Parathyroid adenoma (tissue), 2 donors: ENCODE data around the gene PRTN3.
"Not testable (repeated sequence)": the region's sequence is repeated elsewhere in the genome, so short reads cannot be mapped to it uniquely, and the experiment has no call there.

Source experiments
- H2AFZ ChIP-seq: fragments of 300-600 bp; sonication (generic); one replicate; pipeline ENCODE4 v1.7.0; 2017; ENCODE audit warnings: antibody characterized with exemption, mild to moderate bottlenecking
- H3K27ac ChIP-seq: fragments of 300-600 bp; sonication (generic); one replicate; pipeline ENCODE4 v1.7.0; 2017
- H3K27me3 ChIP-seq: fragments of 300-600 bp; sonication (generic); one replicate; pipeline ENCODE4 v1.7.0; 2017; ENCODE audit warnings: low read length; ENCODE audit not compliant: control insufficient read depth, insufficient read depth
- H3K36me3 ChIP-seq: fragments of 300-600 bp; sonication (generic); one replicate; pipeline ENCODE4 v1.7.0; 2017; ENCODE audit warnings: low read length; ENCODE audit not compliant: control insufficient read depth, insufficient read depth
- H3K4me1 ChIP-seq: fragments of 300-600 bp; sonication (generic); one replicate; pipeline ENCODE4 v1.7.0; 2017; ENCODE audit warnings: control low read depth
- H3K4me2 ChIP-seq: fragments of 300-600 bp; sonication (generic); one replicate; pipeline ENCODE4 v1.7.0; 2017; ENCODE audit warnings: low read length
- H3K4me3 ChIP-seq: fragments of 300-600 bp; sonication (generic); one replicate; pipeline ENCODE4 v1.7.0; 2017; ENCODE audit warnings: low read depth, low read length
- H3K79me2 ChIP-seq: fragments of 300-600 bp; sonication (generic); one replicate; pipeline ENCODE4 v1.7.0; 2017; ENCODE audit warnings: control low read depth
- H3K9ac ChIP-seq: fragments of 300-600 bp; sonication (generic); one replicate; pipeline ENCODE4 v1.7.0; 2017; ENCODE audit warnings: mild to moderate bottlenecking
- H3K9me3 ChIP-seq: fragments of 300-600 bp; sonication (generic); one replicate; pipeline ENCODE4 v1.7.0; 2017; ENCODE audit warnings: low read length; ENCODE audit not compliant: control insufficient read depth
- TF ChIP-seq, protein P1 (sequence below): fragments of 300-600 bp; sonication (generic); IDR thresholded peaks from one replicate; pipeline ENCODE4 v1.7.0; 2017; ENCODE audit warnings: antibody characterized with exemption, mild to moderate bottlenecking
- donor health status: primary hyperparathyroidism.

The PRTN3 gene

DNA sequence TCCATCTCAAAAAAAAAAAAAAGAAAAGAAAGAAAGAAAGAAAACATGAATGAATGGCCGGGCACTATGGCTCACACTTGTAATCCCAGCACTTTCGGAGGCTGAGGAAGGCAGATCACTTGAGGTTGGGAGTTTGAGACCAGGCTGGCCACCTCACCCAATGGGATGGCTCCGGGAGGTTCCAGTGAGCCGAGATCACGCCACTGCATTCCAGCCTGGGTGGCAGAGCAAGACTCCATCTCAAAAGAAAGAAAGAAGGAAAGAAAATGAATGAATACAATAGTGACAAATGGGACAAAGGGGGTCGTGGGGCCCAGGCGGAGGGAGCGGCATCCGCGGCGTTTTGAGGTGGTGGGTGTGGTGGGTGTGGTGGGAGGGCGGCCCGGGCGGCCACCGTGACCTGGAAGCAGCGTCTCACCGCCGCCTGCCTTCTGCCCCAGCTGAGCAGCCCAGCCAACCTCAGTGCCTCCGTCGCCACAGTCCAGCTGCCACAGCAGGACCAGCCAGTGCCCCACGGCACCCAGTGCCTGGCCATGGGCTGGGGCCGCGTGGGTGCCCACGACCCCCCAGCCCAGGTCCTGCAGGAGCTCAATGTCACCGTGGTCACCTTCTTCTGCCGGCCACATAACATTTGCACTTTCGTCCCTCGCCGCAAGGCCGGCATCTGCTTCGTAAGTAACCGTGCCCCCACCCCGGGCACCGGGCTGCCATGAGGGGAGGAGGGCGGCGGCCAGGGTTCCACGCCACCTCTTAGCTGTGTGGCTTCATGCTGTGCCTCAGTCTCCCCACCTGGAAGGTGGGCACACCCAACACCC is 5.1 kb downstream of the PRTN3 start:
- no peak overlapping the region for H3K4me3 ChIP-seq
- no peak overlapping the region for H3K4me2 ChIP-seq
- H3K27ac ChIP-seq = no peak overlapping the region
- H3K36me3 ChIP-seq = no peaks in the 10 kb centered on the region
- no peaks in the 10 kb centered on the region for H3K9me3 ChIP-seq
- no peak overlapping the region for H3K9ac ChIP-seq
- peaks cover 12% of the 10 kb centered on the region for H3K4me1 ChIP-seq
- TF ChIP-seq, protein P1, sequence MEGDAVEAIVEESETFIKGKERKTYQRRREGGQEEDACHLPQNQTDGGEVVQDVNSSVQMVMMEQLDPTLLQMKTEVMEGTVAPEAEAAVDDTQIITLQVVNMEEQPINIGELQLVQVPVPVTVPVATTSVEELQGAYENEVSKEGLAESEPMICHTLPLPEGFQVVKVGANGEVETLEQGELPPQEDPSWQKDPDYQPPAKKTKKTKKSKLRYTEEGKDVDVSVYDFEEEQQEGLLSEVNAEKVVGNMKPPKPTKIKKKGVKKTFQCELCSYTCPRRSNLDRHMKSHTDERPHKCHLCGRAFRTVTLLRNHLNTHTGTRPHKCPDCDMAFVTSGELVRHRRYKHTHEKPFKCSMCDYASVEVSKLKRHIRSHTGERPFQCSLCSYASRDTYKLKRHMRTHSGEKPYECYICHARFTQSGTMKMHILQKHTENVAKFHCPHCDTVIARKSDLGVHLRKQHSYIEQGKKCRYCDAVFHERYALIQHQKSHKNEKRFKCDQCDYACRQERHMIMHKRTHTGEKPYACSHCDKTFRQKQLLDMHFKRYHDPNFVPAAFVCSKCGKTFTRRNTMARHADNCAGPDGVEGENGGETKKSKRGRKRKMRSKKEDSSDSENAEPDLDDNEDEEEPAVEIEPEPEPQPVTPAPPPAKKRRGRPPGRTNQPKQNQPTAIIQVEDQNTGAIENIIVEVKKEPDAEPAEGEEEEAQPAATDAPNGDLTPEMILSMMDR = no peak
- no peaks in the 10 kb centered on the region for H3K27me3 ChIP-seq
- H3K79me2 ChIP-seq = no peaks in the 10 kb centered on the region
- H2AFZ ChIP-seq = no peak overlapping the region

DNA sequence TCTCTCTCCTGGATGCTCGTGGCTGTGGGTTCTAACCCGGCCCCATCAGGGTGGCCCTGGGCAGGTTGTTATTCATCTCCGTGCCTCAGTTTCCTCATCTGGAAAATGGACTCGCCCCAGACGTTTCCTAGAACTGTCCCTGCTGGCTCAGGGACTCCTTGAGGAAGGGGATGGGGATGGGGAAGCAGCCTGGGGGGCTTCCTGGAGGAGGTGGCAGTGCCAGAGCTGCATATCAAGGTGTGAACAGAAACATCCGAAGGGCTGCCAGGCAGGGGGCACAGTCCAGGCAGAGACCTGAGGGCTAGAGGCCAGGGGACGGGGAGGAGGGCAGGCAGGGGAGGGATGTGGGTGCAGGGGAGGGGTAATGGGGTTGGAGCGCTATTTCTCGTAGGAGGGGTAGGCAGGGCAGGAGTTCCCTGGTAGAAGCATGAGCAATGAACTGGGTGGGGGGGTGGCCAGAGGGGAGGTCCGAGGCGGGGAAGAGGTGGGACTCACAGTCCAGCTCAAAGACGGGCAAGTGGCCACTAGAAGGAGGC is 7.7 kb downstream of the PRTN3 start:
- Histone ChIP-seq H3K4me3 (no peak overlapping the region), H3K27ac (no peak overlapping the region), H3K9ac (no peak overlapping the region), H3K4me1 (peaks cover 9% of the 10 kb centered on the region), H3K4me2 (no peak overlapping the region), H3K27me3 (no peaks in the 10 kb centered on the region), H3K36me3 (no peaks in the 10 kb centered on the region), H3K79me2 (no peaks in the 10 kb centered on the region), H3K9me3 (no peaks in the 10 kb centered on the region), H2AFZ (no peak overlapping the region)
- TF ChIP-seq, protein P1 = no peak

DNA sequence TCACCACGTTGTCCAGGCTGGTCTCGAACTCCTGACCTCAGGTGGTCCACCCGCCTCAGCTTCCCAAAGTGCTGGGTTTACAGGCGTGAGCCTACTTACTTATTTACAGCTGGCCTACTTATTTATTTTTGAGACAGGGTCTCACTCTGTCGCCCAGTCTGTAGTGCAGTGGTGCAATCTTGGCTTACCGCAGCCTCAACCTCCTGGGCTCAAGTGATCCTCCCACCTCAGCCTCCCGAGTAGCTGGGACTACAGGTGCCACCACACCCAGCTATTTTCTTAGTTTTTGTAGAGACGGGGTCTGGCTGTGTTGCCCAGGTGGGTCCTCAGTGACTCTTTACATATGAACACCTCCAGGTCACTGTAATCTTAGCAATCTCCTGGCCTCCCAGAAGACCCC is 8.4 kb downstream of the PRTN3 start:
- H3K36me3 ChIP-seq, H2AFZ ChIP-seq, H3K4me3 ChIP-seq, H3K27ac ChIP-seq, H3K27me3 ChIP-seq, H3K9ac ChIP-seq, H3K9me3 ChIP-seq, H3K4me1 ChIP-seq, H3K79me2 ChIP-seq, H3K4me2 ChIP-seq: not testable (repeated sequence)

DNA sequence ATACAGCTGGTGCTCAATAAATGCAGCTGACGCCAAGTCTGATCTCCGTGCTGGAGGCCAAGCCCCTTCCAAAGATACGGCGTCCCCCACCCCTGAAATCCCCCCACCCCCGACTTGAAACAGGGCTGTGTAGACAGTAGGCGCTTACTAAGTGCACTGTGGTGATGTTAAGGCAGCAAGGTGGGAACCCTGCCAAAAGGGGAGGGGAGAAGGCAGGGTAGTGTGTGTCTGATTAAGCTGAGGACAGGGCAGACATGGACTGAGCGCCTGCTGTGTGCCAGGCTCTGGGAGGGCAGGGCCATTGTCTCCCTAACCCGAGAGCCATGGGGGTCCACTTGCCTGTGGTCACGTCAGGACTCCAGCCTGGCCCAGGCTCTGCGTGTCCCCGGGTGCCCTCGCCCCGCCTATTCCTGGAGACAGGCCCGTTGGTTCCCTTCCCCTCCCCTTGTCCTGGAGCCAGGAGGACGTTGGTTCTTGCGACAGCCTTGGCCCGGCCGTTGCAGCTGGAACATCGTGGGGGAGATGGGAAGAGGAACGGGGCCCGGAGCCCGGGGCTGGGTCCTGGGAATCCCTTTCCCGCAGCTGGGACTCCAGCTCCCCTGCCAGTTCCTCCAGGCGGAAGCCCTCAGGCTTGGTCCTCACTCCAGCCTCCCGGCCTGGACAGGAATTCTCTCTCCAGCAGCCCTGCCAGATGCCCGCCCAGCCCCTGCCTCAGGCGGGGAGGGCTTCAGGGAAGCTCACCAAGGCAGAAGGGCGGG is 9.6 kb downstream of the PRTN3 start:
- H3K4me1 ChIP-seq = peaks cover 4% of the 10 kb centered on the region
- peak overlapping the region; percentile 75 for H2AFZ ChIP-seq
- no peaks in the 10 kb centered on the region for H3K27me3 ChIP-seq
- H3K4me3 ChIP-seq = peak overlapping the region; percentile 5
- H3K79me2 ChIP-seq = no peaks in the 10 kb centered on the region
- no peaks in the 10 kb centered on the region for H3K9me3 ChIP-seq
- no peaks in the 10 kb centered on the region for H3K36me3 ChIP-seq
- no peak overlapping the region for H3K9ac ChIP-seq
- TF ChIP-seq, protein P1 = no peak
- H3K27ac ChIP-seq = peak overlapping the region; percentile 30
- peak overlapping the region; percentile 31 for H3K4me2 ChIP-seq

DNA sequence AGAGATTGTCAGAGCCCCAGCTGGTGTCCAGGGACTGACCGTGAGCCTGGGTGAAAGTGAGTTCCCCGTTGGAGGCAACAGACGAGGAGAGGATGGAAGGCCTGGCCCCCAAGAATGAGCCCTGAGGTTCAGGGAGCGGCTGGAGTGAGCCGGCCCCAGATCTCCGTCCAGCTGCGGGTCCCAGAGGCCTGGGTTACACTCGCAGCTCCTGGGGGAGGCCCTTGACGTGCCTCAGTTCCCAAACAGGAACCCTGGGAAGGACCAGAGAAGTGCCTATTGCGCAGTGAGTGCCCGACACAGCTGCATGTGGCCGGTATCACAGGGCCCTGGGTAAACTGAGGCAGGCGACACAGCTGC is 10.2 kb downstream of the PRTN3 start:
- no peaks in the 10 kb centered on the region for H3K36me3 ChIP-seq
- H3K4me1 ChIP-seq = peaks cover 4% of the 10 kb centered on the region
- no peaks in the 10 kb centered on the region for H3K79me2 ChIP-seq
- TF ChIP-seq, protein P1 = no peak
- no peak overlapping the region for H3K9ac ChIP-seq
- no peaks in the 10 kb centered on the region for H3K27me3 ChIP-seq
- peak overlapping the region; percentile 75 for H2AFZ ChIP-seq
- H3K27ac ChIP-seq = peak overlapping the region; percentile 30
- no peaks in the 10 kb centered on the region for H3K9me3 ChIP-seq
- H3K4me3 ChIP-seq = peak overlapping the region; percentile 5
- H3K4me2 ChIP-seq = peak overlapping the region; percentile 31
